Memory B cell (primary cell): ENCODE data around the gene SIK3.
"Not testable (repeated sequence)": the region's sequence is repeated elsewhere in the genome, so short reads cannot be mapped to it uniquely, and the experiment has no call there.

ENCODE experiments used
- ATAC-seq: fragments of 150-1000 bp; cut with Tn5 transposase; 2 replicates; pipeline ENCODE4 v1.10.0; 2021; ENCODE audit warnings: low read depth, mild to moderate bottlenecking, moderate library complexity
- DNase-seq, 2 donors: peaks; one replicate each; pipeline ENCODE4 v3.0.0; 2022; ENCODE audit warnings: low spot score in 2 of 2
- H3K27ac Mint-ChIP-seq: one replicate; pipeline ENCODE4 v1.8.0; 2022; ENCODE audit warnings: mild to moderate bottlenecking, moderate library complexity, mixed read lengths
- H3K27me3 Mint-ChIP-seq: one replicate; pipeline ENCODE4 v1.8.0; 2022; ENCODE audit warnings: mixed read lengths
- H3K36me3 Mint-ChIP-seq: one replicate; pipeline ENCODE4 v1.8.0; 2022; ENCODE audit warnings: mild to moderate bottlenecking, mixed read lengths
- H3K4me1 Mint-ChIP-seq: one replicate; pipeline ENCODE4 v1.8.0; 2022; ENCODE audit warnings: mixed read lengths
- H3K4me3 Mint-ChIP-seq: one replicate; pipeline ENCODE4 v1.8.0; 2022; ENCODE audit warnings: mild to moderate bottlenecking, moderate library complexity, mixed read lengths
- H3K9me3 Mint-ChIP-seq: one replicate; pipeline ENCODE4 v1.8.0; 2022; ENCODE audit warnings: mixed read lengths

Gene SIK3

GRCh38 chr11:116836632-116836991, 261.6 kb downstream of the SIK3 start:
- peaks cover 8% of the 10 kb centered on the region for H3K4me1 Mint-ChIP-seq
- no peaks in the 10 kb centered on the region for H3K9me3 Mint-ChIP-seq
- no peak overlapping the region for H3K27ac Mint-ChIP-seq
- H3K4me3 Mint-ChIP-seq = no peak overlapping the region
- no peak for DNase-seq
- no peaks in the 10 kb centered on the region for H3K36me3 Mint-ChIP-seq
- ATAC-seq = no peak
- peaks cover 2% of the 10 kb centered on the region for H3K27me3 Mint-ChIP-seq

DNA sequence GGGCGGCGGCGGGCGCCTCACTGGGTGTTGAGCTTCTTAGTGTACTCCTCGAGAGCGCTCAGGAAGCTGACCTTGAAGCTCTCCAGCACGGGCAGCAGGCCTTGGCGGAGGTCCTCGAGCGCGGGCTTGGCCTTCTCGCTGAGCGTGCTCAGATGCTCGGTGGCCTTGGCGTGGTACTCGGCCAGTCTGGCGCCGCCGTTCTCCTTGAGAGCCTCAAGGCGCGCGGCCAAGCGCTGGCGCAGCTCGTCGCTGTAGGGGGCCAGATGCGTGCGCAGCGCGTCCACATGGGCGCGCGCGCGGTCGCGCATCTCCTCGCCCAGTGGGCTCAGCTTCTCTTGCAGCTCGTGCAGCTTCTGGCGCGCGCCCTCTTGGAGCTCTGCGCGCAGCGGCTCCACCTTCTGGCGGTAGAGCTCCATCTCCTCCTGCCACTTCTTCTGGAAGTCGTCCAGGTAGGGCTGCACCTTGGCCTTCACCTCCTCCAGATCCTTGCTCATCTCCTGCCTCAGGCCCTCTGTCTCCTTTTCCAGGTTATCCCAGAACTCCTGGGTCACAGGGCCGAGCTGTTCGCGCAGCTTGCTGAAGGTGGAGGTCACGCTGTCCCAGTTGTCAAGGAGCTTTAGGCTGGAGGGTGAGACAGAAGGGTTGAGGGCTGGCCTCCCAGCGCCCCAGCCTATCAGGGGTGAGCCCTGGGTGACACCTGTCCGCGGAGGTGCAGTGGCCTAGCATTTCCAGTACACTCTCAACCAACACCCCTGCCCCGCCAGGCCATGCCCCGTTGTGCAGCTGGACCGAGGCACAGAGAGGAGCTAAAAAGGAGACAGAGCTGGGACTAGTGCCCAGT, 262.2 kb downstream of the SIK3 start:
- no peaks in the 10 kb centered on the region for H3K36me3 Mint-ChIP-seq
- H3K4me1 Mint-ChIP-seq = peaks cover 8% of the 10 kb centered on the region
- peak overlapping the region; percentile 76 for H3K4me3 Mint-ChIP-seq
- H3K9me3 Mint-ChIP-seq = no peaks in the 10 kb centered on the region
- H3K27me3 Mint-ChIP-seq = peaks cover 3% of the 10 kb centered on the region
- peak; percentile 65 to 67 for DNase-seq
- ATAC-seq = peak; percentile 92
- no peak overlapping the region for H3K27ac Mint-ChIP-seq

DNA sequence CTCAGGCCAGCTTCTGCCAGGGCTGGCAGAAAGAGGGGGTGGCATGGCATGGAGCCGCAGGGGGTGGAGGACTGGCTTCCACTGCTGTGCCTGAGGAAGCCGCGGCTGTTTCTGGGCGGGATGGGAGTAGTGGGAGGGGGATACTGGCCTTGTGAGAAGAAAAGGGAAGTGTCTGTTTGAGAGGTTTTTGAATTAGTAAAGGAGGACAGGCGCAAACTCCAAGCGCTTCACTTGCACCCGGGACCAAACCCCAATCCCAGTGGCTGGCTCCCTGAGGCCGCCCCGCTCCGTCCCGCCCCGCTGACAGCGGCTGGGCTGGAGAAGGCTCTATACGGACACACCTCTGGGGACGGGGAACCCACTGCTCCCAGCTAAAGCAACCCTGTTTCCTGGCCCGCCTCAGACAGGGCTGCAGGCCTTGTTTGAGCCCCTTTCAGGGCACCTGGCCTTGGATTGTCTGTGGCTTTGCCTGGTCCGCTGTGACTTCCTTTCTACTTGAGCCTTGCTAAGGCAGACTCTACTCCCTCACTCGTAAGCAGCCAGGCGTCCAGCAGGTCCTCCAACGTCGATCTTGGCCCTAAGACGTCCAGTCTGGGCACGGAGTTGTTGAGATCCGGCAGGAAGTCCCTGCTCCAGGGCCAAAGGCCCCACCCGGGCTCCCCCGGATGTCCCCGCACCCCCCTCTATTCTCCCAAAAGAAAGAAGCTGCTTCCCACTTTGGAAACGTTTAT, 263.0 kb downstream of the SIK3 start:
- H3K27ac Mint-ChIP-seq = no peak overlapping the region
- no peaks in the 10 kb centered on the region for H3K36me3 Mint-ChIP-seq
- H3K9me3 Mint-ChIP-seq = no peaks in the 10 kb centered on the region
- H3K4me3 Mint-ChIP-seq = peak overlapping the region; percentile 76
- ATAC-seq (peak; percentile 7), DNase-seq (peak in 1 of 2 donors; percentile 22)
- peaks cover 3% of the 10 kb centered on the region for H3K27me3 Mint-ChIP-seq
- H3K4me1 Mint-ChIP-seq = peaks cover 8% of the 10 kb centered on the region

- H3K36me3 Mint-ChIP-seq, H3K27ac Mint-ChIP-seq, ATAC-seq, H3K27me3 Mint-ChIP-seq, DNase-seq, H3K9me3 Mint-ChIP-seq, H3K4me1 Mint-ChIP-seq: not testable (repeated sequence)
- H3K4me3 Mint-ChIP-seq = peak overlapping the region; percentile 43
These were observed 263.6 kb downstream of the SIK3 start for GRCh38 chr11:116834535-116835041.

- Mint-ChIP-seq H3K4me3 (peak overlapping the region; percentile 59), H3K27me3 (peaks cover 3% of the 10 kb centered on the region), H3K27ac (no peak overlapping the region), H3K9me3 (no peaks in the 10 kb centered on the region), H3K4me1 (peaks cover 8% of the 10 kb centered on the region), H3K36me3 (no peaks in the 10 kb centered on the region)
- no peak for ATAC-seq
- DNase-seq = no peak
These were observed 264.3 kb downstream of the SIK3 start for GRCh38 chr11:116833816-116834534.

- ATAC-seq (no peak), DNase-seq (no peak)
- H3K27me3 Mint-ChIP-seq = peaks cover 3% of the 10 kb centered on the region
- H3K27ac Mint-ChIP-seq = no peak overlapping the region
- peaks cover 8% of the 10 kb centered on the region for H3K4me1 Mint-ChIP-seq
- H3K4me3 Mint-ChIP-seq = no peak overlapping the region
- H3K36me3 Mint-ChIP-seq = no peaks in the 10 kb centered on the region
- H3K9me3 Mint-ChIP-seq = no peaks in the 10 kb centered on the region
These were observed 264.8 kb downstream of the SIK3 start for GRCh38 chr11:116833491-116833815.

- no peak for DNase-seq
These were observed 265.6 kb downstream of the SIK3 start for GRCh38 chr11:116832350-116833290.

GRCh38 chr11:116831790-116832349, 266.4 kb downstream of the SIK3 start:
- Mint-ChIP-seq H3K27me3 (peaks cover 3% of the 10 kb centered on the region), H3K4me3 (no peak overlapping the region), H3K27ac (no peak overlapping the region), H3K4me1 (peaks cover 8% of the 10 kb centered on the region), H3K9me3 (no peaks in the 10 kb centered on the region), H3K36me3 (no peaks in the 10 kb centered on the region)
- ATAC-seq = no peak
- DNase-seq = no peak

More at GRCh38 chr11:116832350-116833290, 265.6 kb downstream of the SIK3 start:
- no peaks in the 10 kb centered on the region for H3K36me3 Mint-ChIP-seq
- no peak for ATAC-seq
- no peak overlapping the region for H3K27ac Mint-ChIP-seq
- H3K27me3 Mint-ChIP-seq = peaks cover 3% of the 10 kb centered on the region
- peaks cover 8% of the 10 kb centered on the region for H3K4me1 Mint-ChIP-seq
- H3K9me3 Mint-ChIP-seq = no peaks in the 10 kb centered on the region
- H3K4me3 Mint-ChIP-seq = no peak overlapping the region

DNA sequence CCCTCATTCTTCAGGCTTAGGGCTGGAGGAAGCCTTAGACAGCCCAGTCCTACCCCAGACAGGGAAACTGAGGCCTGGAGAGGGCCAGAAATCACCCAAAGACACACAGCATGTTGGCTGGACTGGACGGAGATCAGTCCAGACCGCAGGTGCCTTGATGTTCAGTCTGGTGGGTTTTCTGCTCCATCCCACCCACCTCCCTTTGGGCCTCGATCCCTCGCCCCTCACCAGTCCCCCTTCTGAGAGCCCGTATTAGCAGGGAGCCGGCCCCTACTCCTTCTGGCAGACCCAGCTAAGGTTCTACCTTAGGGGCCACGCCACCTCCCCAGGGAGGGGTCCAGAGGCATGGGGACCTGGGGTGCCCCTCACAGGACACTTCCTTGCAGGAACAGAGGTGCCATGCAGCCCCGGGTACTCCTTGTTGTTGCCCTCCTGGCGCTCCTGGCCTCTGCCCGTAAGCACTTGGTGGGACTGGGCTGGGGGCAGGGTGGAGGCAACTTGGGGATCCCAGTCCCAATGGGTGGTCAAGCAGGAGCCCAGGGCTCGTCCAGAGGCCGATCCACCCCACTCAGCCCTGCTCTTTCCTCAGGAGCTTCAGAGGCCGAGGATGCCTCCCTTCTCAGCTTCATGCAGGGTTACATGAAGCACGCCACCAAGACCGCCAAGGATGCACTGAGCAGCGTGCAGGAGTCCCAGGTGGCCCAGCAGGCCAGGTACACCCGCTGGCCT, 267.9 kb downstream of the SIK3 start:
- H3K27ac Mint-ChIP-seq = no peak overlapping the region
- ATAC-seq = no peak
- no peak overlapping the region for H3K4me3 Mint-ChIP-seq
- no peaks in the 10 kb centered on the region for H3K9me3 Mint-ChIP-seq
- H3K36me3 Mint-ChIP-seq = no peaks in the 10 kb centered on the region
- peaks cover 4% of the 10 kb centered on the region for H3K4me1 Mint-ChIP-seq
- no peak for DNase-seq
- H3K27me3 Mint-ChIP-seq = peaks cover 3% of the 10 kb centered on the region

DNA sequence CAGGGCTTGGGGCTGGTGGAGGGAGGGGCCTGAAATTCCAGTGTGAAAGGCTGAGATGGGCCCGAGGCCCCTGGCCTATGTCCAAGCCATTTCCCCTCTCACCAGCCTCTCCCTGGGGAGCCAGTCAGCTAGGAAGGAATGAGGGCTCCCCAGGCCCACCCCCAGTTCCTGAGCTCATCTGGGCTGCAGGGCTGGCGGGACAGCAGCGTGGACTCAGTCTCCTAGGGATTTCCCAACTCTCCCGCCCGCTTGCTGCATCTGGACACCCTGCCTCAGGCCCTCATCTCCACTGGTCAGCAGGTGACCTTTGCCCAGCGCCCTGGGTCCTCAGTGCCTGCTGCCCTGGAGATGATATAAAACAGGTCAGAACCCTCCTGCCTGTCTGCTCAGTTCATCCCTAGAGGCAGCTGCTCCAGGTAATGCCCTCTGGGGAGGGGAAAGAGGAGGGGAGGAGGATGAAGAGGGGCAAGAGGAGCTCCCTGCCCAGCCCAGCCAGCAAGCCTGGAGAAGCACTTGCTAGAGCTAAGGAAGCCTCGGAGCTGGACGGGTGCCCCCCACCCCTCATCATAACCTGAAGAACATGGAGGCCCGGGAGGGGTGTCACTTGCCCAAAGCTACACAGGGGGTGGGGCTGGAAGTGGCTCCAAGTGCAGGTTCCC, 268.6 kb downstream of the SIK3 start, which contains the start of gene APOC3:
Gene APOC3, plus strand, starts transcription at position 383 of the 659 bp plus-strand sequence. CDS start 676 bp downstream, outside the sequence.
- DNase-seq (no peak), ATAC-seq (no peak)
- H3K9me3 Mint-ChIP-seq = no peaks in the 10 kb centered on the region

DNA sequence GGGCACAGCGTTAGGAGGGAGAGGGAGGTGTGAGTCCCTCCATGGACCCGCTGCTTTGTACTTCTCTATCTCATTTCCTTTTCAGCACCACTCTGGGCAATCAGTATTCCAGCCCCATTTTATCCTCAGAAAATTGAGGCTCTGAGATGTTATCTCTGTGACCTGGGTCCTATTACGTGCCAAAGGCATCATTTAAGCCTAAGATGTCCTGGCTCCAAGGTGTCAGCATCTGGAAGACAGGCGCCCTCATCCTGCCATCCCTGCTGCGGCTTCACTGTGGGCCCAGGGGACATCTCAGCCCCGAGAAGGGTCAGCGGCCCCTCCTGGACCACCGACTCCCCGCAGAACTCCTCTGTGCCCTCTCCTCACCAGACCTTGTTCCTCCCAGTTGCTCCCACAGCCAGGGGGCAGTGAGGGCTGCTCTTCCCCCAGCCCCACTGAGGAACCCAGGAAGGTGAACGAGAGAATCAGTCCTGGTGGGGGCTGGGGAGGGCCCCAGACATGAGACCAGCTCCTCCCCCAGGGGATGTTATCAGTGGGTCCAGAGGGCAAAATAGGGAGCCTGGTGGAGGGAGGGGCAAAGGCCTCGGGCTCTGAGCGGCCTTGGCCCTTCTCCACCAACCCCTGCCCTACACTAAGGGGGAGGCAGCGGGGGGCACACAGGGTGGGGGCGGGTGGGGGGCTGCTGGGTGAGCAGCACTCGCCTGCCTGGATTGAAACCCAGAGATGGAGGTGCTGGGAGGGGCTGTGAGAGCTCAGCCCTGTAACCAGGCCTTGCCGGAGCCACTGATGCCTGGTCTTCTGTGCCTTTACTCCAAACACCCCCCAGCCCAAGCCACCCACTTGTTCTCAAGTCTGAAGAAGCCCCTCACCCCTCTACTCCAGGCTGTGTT, 269.4 kb downstream of the SIK3 start:
- peaks cover 2% of the 10 kb centered on the region for H3K27me3 Mint-ChIP-seq
- H3K4me1 Mint-ChIP-seq = no peaks in the 10 kb centered on the region
- no peaks in the 10 kb centered on the region for H3K36me3 Mint-ChIP-seq
- no peak overlapping the region for H3K27ac Mint-ChIP-seq
- no peak for ATAC-seq
- DNase-seq = no peak
- H3K9me3 Mint-ChIP-seq = no peaks in the 10 kb centered on the region
- no peak overlapping the region for H3K4me3 Mint-ChIP-seq

More for the DNA sequence above, 268.6 kb downstream of the SIK3 start, which contains the start of gene APOC3:
- Mint-ChIP-seq H3K4me3 (no peak within 1 kb of the TSS), H3K4me1 (peaks cover under 1% of the 10 kb centered on the region), H3K36me3 (no peaks in the 10 kb centered on the region), H3K27ac (no peak within 1 kb of the TSS), H3K27me3 (peaks cover 3% of the 10 kb centered on the region)
